GM12878 (cell line): ENCODE data around the gene CLTCL1. TPM values are rescaled to one million over a fixed set of nuclear protein-coding genes. Genes with fewer than 3 reads are reported as not detected.

Source experiments
- ATAC-seq: fragments of 200-7000 bp; cut with Tn5 transposase; 3 replicates; pipeline ENCODE4 v1.9.1; 2020; ENCODE audit warnings: mild to moderate bottlenecking, moderate library complexity
- BruUV-seq: library from RNA; stranded (reverse); fragments of 400-500 nt; replicated peaks from 2 replicates; lab custom pipeline; 2021; lab: Mats Ljungman, UMichigan
- CTCF ChIA-PET: fragments of 300-600 bp; sonication (Branson Sonifier 250); formaldehyde crosslinking; extraction: SDS; loops from one replicate; lab custom pipeline; 2021; ENCODE audit warnings: inconsistent platforms; lab: Yijun Ruan, JAX
- POLR2A ChIA-PET: fragments of 350-600 bp; formaldehyde crosslinking; extraction: SDS; loops from one replicate; lab custom pipeline; 2021; ENCODE audit warnings: inconsistent platforms; lab: Charles Lee
- RAD21 ChIA-PET: fragments of 300-600 bp; sonication (Branson Sonifier 250); formaldehyde crosslinking; loops from one replicate; lab custom pipeline; 2023; ENCODE audit warnings: antibody characterized with exemption; ENCODE audit not compliant: unreplicated experiment; lab: Charles Lee
- SMC1A ChIA-PET: fragments of 300-600 bp; sonication (Branson Sonifier 250); formaldehyde crosslinking; loops from one replicate; lab custom pipeline; 2023; ENCODE audit not compliant: unreplicated experiment, uncharacterized antibody; lab: Charles Lee
- DNase-seq: peaks from one replicate; pipeline ENCODE4 v3.0.0-alpha.2; 2011; ENCODE audit warnings: low read depth, low spot score
- FAIRE-seq: peaks from 3 replicates; lab custom pipeline; 2011; peaks lifted over from hg19 to GRCh38; lab: Jason Lieb, UNC
- H2AFZ ChIP-seq: 2 replicates; pipeline ENCODE4 v1.6.0; 2011; ENCODE audit warnings: low read depth, low read length, control low read depth; ENCODE audit not compliant: control insufficient read depth
- H3K27ac ChIP-seq: 2 replicates; pipeline ENCODE4 v1.5.1; 2011; ENCODE audit warnings: control low read depth; ENCODE audit not compliant: control insufficient read depth, insufficient read depth
- H3K27me3 ChIP-seq, 2 experiments: replicated peaks in 1 of 2; 2 replicates each; pipeline versions ENCODE4 v1.6.0 to v1.6.1; 2011; ENCODE audit warnings: low read length in 1 of 2; ENCODE audit not compliant: control insufficient read depth in 2 of 2, insufficient read depth in 2 of 2
- H3K36me3 ChIP-seq, 2 experiments: 2 replicates each; pipeline ENCODE4 v1.5.1; 2011; ENCODE audit warnings: low read length in 1 of 2; ENCODE audit not compliant: control insufficient read depth in 2 of 2, insufficient read depth in 2 of 2
- H3K4me1 ChIP-seq: 2 replicates; pipeline ENCODE4 v1.6.1; 2011; ENCODE audit warnings: mild to moderate bottlenecking, low read length, moderate library complexity, mixed read lengths; ENCODE audit not compliant: control insufficient read depth, insufficient read depth
- H3K4me2 ChIP-seq: 2 replicates; pipeline ENCODE4 v1.6.0; 2011; ENCODE audit warnings: control low read depth; ENCODE audit not compliant: control insufficient read depth, insufficient read depth
- H3K4me3 ChIP-seq: fragments of 200-600 bp; sonication (generic); 2 replicates; pipeline ENCODE4 v1.5.1; 2016
- H3K79me2 ChIP-seq: 2 replicates; pipeline ENCODE4 v1.6.0; 2011; ENCODE audit warnings: low read length; ENCODE audit not compliant: control insufficient read depth, insufficient read depth
- H3K9ac ChIP-seq: 2 replicates; pipeline ENCODE4 v1.8.0; 2011; ENCODE audit warnings: low read length, control low read depth, mixed read lengths; ENCODE audit not compliant: control insufficient read depth, insufficient read depth
- H3K9me3 ChIP-seq: replicated peaks from 3 replicates; pipeline ENCODE4 v1.5.1; 2011; ENCODE audit warnings: mild to moderate bottlenecking, low read length; ENCODE audit not compliant: control insufficient read depth, insufficient read depth
- H4K20me1 ChIP-seq: 2 replicates; pipeline ENCODE4 v1.6.0; 2011; ENCODE audit not compliant: control insufficient read depth, insufficient read depth
- CREB1 ChIP-seq: IDR thresholded peaks from 2 replicates; pipeline ENCODE4 v1.6.1; 2012; ENCODE audit warnings: low read depth, mild to moderate bottlenecking, inconsistent platforms
- DPF2 ChIP-seq: fragments of 450-650 bp; IDR thresholded peaks from 2 replicates; pipeline ENCODE4 v1.6.1; 2017; ENCODE audit warnings: mild to moderate bottlenecking
- EP300 ChIP-seq, 2 experiments: fragments of 150-350 bp in 1 of 2; IDR thresholded peaks; 2 replicates each; pipeline ENCODE4 v1.6.1; 2011 to 2012; ENCODE audit warnings: low read depth in 2 of 2, low read length in 2 of 2, borderline replicate concordance in 1 of 2, improper control_type of control experiment in 1 of 2, inconsistent platforms in 1 of 2; ENCODE audit not compliant: control insufficient read depth in 1 of 2
- FOXM1 ChIP-seq: IDR thresholded peaks from 2 replicates; pipeline ENCODE4 v1.6.1; 2012; ENCODE audit warnings: low read depth, mild to moderate bottlenecking, inconsistent platforms, low read length, moderate library complexity
- LARP7 ChIP-seq: fragments of 450-650 bp; IDR thresholded peaks from 2 replicates; pipeline ENCODE4 v1.6.1; 2017; ENCODE audit warnings: mild to moderate bottlenecking
- MXI1 ChIP-seq: fragments of 150-350 bp; IDR thresholded peaks from 2 replicates; pipeline ENCODE4 v1.6.1; 2011; ENCODE audit warnings: low read depth, mild to moderate bottlenecking, inconsistent platforms, low read length, improper control_type of control experiment
- PAX8 ChIP-seq: fragments of 450-650 bp; IDR thresholded peaks from 2 replicates; pipeline ENCODE4 v1.6.1; 2017; ENCODE audit warnings: mild to moderate bottlenecking, moderate library complexity
- RFX5 ChIP-seq: IDR thresholded peaks from 2 replicates; pipeline ENCODE4 v1.6.1; 2011; ENCODE audit warnings: low read depth, low read length, improper control_type of control experiment
- SMAD5 ChIP-seq: IDR thresholded peaks from 2 replicates; pipeline ENCODE4 v1.6.1; 2016; ENCODE audit warnings: antibody characterized with exemption, low read depth
- TAF1 ChIP-seq: IDR thresholded peaks from 2 replicates; pipeline ENCODE4 v1.6.1; 2011; ENCODE audit warnings: mild to moderate bottlenecking, low read depth, low read length, borderline replicate concordance
- WGBS: methylation state at CpG from one replicate; pipeline ENCODE4 v1.1.6; 2016; ENCODE audit warnings: low lambda C conversion rate; ENCODE audit not compliant: insufficient replicate concordance, insufficient coverage; ENCODE audit errors: missing lambda C conversion rate; 5-methylcytosine and 5-hydroxymethylcytosine counted together
- in situ Hi-C: fragments of 300-500 bp; cut with MboI; formaldehyde crosslinking; loops from 9 replicates; pipeline ENCODE4 v1.14.3; 2018; ENCODE audit warnings: mixed read lengths
- intact Hi-C: fragments of 100-400 bp; cut with micrococcal nuclease; formaldehyde crosslinking; loops from one replicate; pipeline ENCODE4 v1.14.2; 2022; ENCODE audit not compliant: unreplicated experiment
- polyA plus RNA-seq, 11 experiments: library from polyadenylated mRNA; depleted of rRNA in 4 of 11; unstranded in 6 of 11; stranded (reverse) in 5 of 11; fragments of >200 nt; fragmentation: Nextera tagmentation in 4 of 11; fragmentation: Illumina TruSeq in 1 of 11; extraction: Ambion mirVana in 4 of 11; extraction: Trizol in 1 of 11; gene quantifications; 1 replicate in 1 of 11; 2 replicates in 10 of 11; pipeline versions ENCODE4 v1.2.1 to v1.2.3, GENCODE V29; 2011 to 2016; ENCODE audit warnings: inconsistent platforms in 2 of 11, missing spikeins in 2 of 11, low read depth in 1 of 11
- total RNA-seq, 4 experiments: library from RNA; depleted of rRNA in 3 of 4; stranded (reverse); fragments of >200 nt in 3 of 4; fragmentation: Illumina TruSeq in 1 of 4; extraction: Trizol in 1 of 4; gene quantifications; 2 replicates each; pipeline versions ENCODE4 v1.2.1 to v1.2.3, GENCODE V29; 2013 to 2021
- TF ChIP-seq, protein P1 (sequence below): IDR thresholded peaks from 2 replicates; pipeline ENCODE4 v1.6.1; 2012; ENCODE audit warnings: improper control_type of control experiment, low read depth, low read length; ENCODE audit not compliant: insufficient replicate concordance

CLTCL1 gene
- total and polyA plus RNA-seq, 10 of the 15 experiments (the other 5 are each of a cell fraction or from before 2014, with no cell fraction given), result under 0.01 to 0.35 (median 0.12) TPM; not detected in 2

DNA sequence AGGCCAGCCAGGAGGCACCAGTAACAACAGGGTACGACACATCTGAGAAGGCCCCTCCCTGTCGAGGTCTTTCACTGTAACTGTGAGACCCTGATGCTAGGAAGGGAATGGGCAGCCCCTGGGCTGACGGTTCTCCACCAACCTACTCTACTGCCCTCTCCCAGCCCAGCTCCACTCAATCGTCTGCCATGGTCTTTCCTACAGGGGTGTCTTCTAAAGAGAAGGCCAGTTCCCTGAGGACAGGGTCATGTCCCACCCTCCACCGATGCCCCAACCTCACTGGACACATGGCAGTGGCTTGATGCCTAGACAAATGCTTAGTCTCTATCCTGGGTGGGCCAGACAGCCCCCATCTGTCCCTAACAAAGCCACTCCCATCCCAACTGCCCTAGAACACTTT, 67.0 kb downstream of the CLTCL1 start:
- in situ Hi-C loops, result no loop called here
- Histone ChIP-seq H3K4me2 (no peak overlapping the region), H3K4me1 (no peaks in the 10 kb centered on the region), H3K9ac (no peak overlapping the region), H2AFZ (no peak overlapping the region), H3K79me2 (no peaks in the 10 kb centered on the region), H3K27ac (no peak overlapping the region), H4K20me1 (no peaks in the 10 kb centered on the region), H3K27me3 (no peaks in the 10 kb centered on the region; a peak in 1 of 4 replicates), H3K36me3 (no peaks in the 10 kb centered on the region), H3K9me3 (no peaks in the 10 kb centered on the region), H3K4me3 (no peak overlapping the region)
- CTCF ChIA-PET, result no interaction called here
- RAD21 ChIA-PET, result no interaction called here
- no peak for FAIRE-seq
- DNase-seq, result no peak
- 13% methylated on average over 5 of the region's 5 CpGs for WGBS
- no peak for TF ChIP-seq SMAD5
- no peak for TF ChIP-seq MXI1
- no peak for TF ChIP-seq PAX8
- no peak for TF ChIP-seq LARP7
- TF ChIP-seq RFX5, result no peak
- no peak for TF ChIP-seq FOXM1
- TF ChIP-seq EP300 (IDR thresholded peaks at IDR 0.05; ENCODE audit: borderline replicate concordance in 1 of 2, control insufficient read depth in 1 of 2, low read depth in 2 of 2, low read length in 2 of 2), result no peak
- no peak for TF ChIP-seq CREB1
- TF ChIP-seq DPF2, result no peak
- TF ChIP-seq, protein P1, sequence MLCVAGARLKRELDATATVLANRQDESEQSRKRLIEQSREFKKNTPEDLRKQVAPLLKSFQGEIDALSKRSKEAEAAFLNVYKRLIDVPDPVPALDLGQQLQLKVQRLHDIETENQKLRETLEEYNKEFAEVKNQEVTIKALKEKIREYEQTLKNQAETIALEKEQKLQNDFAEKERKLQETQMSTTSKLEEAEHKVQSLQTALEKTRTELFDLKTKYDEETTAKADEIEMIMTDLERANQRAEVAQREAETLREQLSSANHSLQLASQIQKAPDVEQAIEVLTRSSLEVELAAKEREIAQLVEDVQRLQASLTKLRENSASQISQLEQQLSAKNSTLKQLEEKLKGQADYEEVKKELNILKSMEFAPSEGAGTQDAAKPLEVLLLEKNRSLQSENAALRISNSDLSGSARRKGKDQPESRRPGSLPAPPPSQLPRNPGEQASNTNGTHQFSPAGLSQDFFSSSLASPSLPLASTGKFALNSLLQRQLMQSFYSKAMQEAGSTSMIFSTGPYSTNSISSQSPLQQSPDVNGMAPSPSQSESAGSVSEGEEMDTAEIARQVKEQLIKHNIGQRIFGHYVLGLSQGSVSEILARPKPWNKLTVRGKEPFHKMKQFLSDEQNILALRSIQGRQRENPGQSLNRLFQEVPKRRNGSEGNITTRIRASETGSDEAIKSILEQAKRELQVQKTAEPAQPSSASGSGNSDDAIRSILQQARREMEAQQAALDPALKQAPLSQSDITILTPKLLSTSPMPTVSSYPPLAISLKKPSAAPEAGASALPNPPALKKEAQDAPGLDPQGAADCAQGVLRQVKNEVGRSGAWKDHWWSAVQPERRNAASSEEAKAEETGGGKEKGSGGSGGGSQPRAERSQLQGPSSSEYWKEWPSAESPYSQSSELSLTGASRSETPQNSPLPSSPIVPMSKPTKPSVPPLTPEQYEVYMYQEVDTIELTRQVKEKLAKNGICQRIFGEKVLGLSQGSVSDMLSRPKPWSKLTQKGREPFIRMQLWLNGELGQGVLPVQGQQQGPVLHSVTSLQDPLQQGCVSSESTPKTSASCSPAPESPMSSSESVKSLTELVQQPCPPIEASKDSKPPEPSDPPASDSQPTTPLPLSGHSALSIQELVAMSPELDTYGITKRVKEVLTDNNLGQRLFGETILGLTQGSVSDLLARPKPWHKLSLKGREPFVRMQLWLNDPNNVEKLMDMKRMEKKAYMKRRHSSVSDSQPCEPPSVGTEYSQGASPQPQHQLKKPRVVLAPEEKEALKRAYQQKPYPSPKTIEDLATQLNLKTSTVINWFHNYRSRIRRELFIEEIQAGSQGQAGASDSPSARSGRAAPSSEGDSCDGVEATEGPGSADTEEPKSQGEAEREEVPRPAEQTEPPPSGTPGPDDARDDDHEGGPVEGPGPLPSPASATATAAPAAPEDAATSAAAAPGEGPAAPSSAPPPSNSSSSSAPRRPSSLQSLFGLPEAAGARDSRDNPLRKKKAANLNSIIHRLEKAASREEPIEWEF, result no peak
- TF ChIP-seq TAF1, result no peak
- SMC1A ChIA-PET, result no interaction called here
- ATAC-seq, result no peak
- POLR2A ChIA-PET, result no interaction called here
- intact Hi-C loops, result no loop called here
- no TSS peak for BruUV-seq
